Amniotic epithelial cell (primary cell): ENCODE measurements around the gene CLDN7.
A peak's percentile ranks its signal among the peaks of the same experiment; 100 is the strongest.
"Not testable (repeated sequence)": the region's sequence is repeated elsewhere in the genome, so short reads cannot be mapped to it uniquely, and the experiment has no call there.

Source experiments
- DNase-seq: peaks from one replicate; pipeline ENCODE4 v3.0.0-alpha.2; 2010; ENCODE audit warnings: low read depth

CLDN7 gene

DNA sequence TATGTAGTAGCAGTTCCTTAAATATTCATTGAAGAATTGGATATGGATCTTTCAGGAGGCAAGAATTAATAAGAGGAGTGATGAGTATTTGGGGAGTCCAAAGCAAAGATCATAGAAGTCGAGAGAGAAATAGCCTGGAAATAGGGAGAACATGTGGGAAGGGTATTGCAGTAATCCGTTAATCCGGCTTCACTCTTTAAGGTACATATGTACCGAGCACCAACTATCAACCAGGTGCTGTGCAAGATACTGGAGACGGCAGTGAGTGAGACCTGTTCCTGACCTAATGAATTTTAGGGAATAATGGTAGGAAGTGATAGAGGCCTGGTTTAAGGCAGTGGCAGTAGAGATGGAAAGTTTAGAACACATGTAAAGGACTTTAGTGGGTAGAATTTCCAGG, 9.2 kb downstream of the CLDN7 start:
- no peak for DNase-seq

GRCh38 chr17:7252176-7253043, 9.9 kb downstream of the CLDN7 start, which contains the start of gene ELP5:
ELP5 (plus strand) TSS chr17:7252215; CDS start chr17:7252551, 336 bp downstream.
- DNase-seq, result peak; percentile 90

GRCh38 chr17:7251661-7252175, 10.6 kb downstream of the CLDN7 start, which contains the start of gene CTDNEP1:
CTDNEP1 (minus strand) TSS chr17:7251734; CDS start chr17:7251296, 438 bp downstream.
- peak; percentile 100 for DNase-seq

DNA sequence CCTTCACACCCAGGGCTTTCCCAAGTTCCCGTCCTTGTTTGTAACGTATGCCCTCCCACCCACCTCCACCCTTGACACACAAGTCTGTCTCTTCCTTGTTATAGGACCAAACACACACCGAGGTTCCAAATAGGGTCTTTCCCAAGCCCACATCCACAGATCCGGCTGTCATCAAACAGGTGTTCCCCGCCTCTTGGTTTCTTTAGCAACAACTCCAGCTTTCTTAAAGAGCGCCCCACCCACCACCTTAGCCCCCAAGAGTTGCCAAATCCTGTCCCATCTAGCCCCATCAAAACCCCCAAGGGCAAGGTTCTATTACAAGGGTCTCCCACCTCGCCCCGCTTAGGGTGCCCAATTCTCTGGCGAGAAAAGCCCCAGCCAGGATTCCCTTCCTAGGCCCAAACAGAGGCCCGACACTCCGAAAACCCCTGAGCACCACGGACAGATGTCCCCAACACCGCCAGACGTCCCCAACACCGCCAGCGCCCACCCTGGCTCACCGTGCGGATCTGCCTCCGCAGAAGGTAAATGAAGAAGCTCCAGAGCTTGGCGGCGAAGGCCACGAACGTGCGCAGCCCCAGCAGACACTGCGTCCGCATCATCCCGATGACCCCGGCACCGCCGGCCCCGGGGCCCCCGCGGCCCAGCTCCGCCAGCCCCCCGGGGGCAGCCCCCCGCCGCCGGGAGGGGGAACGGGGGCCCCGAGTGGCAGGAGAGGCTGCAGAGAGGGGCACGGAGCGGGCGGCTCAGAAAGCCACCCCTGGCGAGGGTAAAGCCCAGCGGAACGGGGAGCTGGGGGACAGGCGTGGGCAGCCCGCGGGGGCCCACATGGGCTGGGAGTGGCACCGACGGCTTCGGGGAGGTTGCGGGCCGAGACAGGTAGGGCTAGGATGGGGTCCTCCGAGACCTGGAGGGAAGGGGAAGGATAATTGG, 11.3 kb downstream of the CLDN7 start:
- no peak for DNase-seq

- no peak for DNase-seq
Measured at GRCh38 chr17:7249830-7250229, 12.4 kb downstream of the CLDN7 start.

GRCh38 chr17:7249214-7249613, 13.1 kb downstream of the CLDN7 start:
- no peak for DNase-seq

DNA sequence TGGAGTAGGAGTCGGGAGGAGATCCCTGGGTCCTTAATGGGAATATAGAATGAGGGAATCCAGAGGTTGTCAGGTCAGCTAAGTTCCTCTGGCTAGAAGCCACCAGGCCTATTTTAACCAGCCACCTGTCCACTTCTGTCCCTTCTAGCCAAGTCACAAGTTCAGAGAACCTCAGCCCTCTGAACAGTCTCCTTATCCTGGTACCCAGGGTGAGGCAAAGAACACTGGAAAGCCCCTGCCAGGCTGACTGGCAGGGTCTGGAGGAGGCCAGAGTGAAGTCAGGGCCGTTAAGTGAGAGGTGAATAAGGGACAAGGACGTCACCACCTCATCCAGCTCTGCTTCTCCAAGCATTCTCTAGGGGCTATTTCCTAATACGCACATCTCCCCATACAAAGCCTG, 13.5 kb downstream of the CLDN7 start:
- no peak for DNase-seq

GRCh38 chr17:7246779-7247178, 15.5 kb downstream of the CLDN7 start:
- DNase-seq, result no peak

- DNase-seq, result not testable (repeated sequence)
Measured at GRCh38 chr17:7243838-7244237, 18.4 kb downstream of the CLDN7 start.

GRCh38 chr17:7243453-7243729, 18.9 kb downstream of the CLDN7 start:
- DNase-seq, result no peak

GRCh38 chr17:7242717-7243452, 19.4 kb downstream of the CLDN7 start:
- DNase-seq, result peak; percentile 95

- DNase-seq, result peak; percentile 88
Measured at GRCh38 chr17:7241783-7242716, 20.2 kb downstream of the CLDN7 start, which contains the start of gene GABARAP. GABARAP (minus strand) TSS chr17:7242449; CDS start chr17:7242330, 119 bp downstream.

DNA sequence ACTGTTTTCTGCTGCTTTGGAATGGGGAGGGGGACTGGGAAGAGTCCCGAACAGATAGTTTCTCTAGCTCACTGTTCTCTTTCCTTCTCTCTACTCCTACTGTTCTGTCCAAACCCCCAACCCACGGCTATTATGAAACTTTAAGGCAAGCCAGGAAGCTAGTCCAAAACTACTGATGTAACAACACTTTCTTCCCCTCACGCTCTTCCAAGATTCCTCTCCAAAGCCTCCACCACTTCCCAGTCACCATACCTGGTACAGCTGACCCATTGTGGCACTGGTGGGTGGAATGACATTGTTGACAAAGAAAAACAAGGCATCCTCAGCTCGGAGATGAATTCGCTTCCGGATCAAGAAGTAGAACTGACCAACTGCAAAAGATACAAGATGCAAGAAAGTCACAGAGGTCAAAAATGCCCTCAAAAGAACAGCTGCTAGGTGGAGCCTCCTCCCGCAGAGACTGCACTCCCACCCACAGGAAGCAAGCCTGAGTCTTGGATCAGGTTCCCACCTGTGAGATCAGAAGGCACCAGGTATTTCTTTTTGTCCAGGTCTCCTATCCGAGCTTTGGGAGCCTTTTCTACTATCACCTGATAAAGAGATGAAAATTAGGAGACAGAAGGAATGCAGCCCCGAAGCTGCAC, 21.1 kb downstream of the CLDN7 start:
- DNase-seq, result no peak

- no peak for DNase-seq
Measured at GRCh38 chr17:7240375-7240774, 21.9 kb downstream of the CLDN7 start.

- peak; percentile 99 for DNase-seq
Measured at GRCh38 chr17:7239091-7240027, 22.9 kb downstream of the CLDN7 start, which contains the start of gene PHF23. PHF23 (minus strand) TSS chr17:7239457; CDS start chr17:7239279, 178 bp downstream.

- peak; percentile 36 for DNase-seq
Measured at GRCh38 chr17:7238420-7239090, 23.7 kb downstream of the CLDN7 start.

- DNase-seq, result peak; percentile 55
Measured at GRCh38 chr17:7237761-7238419, 24.4 kb downstream of the CLDN7 start.
